ENCODE results near the gene DIAPH2. TPM values are rescaled to one million over a fixed set of nuclear protein-coding genes. Genes with fewer than 3 reads are reported as not detected.

Gene DIAPH2
- total and polyA plus RNA-seq, 2 of the 13 experiments (the other 11 are each of a cell fraction or from before 2014, with no cell fraction given), result 2.1 to 8.5 TPM

DNA sequence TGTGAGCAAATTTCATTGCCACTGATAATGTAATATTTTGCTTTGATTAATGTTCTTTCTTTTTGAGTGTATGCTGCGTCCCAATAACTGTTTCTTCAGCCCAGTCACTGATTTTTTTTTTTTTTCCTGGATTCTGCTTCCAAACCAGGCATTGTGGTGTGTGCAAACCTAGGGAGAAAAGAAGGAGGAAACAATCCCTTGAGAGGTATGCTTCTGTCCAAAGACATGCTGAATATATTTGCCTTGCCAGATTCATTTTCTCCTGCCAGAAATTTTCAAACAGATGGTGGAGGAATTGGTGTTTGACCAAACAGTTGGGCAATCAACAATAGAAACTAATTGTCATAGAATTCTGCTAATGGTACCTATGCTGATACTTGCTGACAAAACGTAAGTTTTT, 952.6 kb downstream of the DIAPH2 start (continued):
- TF ChIP-seq, protein P1, sequence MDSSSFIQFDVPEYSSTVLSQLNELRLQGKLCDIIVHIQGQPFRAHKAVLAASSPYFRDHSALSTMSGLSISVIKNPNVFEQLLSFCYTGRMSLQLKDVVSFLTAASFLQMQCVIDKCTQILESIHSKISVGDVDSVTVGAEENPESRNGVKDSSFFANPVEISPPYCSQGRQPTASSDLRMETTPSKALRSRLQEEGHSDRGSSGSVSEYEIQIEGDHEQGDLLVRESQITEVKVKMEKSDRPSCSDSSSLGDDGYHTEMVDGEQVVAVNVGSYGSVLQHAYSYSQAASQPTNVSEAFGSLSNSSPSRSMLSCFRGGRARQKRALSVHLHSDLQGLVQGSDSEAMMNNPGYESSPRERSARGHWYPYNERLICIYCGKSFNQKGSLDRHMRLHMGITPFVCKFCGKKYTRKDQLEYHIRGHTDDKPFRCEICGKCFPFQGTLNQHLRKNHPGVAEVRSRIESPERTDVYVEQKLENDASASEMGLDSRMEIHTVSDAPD (CRISPR knock-in tag; IDR thresholded peaks at IDR 0.05), result no peak
- no peak for TF ChIP-seq TARDBP (CRISPR knock-in tag; IDR thresholded peaks at IDR 0.05)
- TF ChIP-seq ZMYM2 (CRISPR knock-in tag; IDR thresholded peaks at IDR 0.05), result no peak
- TF ChIP-seq TEAD3 (CRISPR knock-in tag; optimal IDR thresholded peaks at IDR 0.05; ENCODE audit: borderline replicate concordance), result no peak
- TF ChIP-seq NR3C1 (CRISPR knock-in tag; IDR thresholded peaks at IDR 0.05), result no peak
- no peak for TF ChIP-seq ZNF713 (CRISPR knock-in tag; IDR thresholded peaks at IDR 0.05)
- TF ChIP-seq REPIN1 (CRISPR knock-in tag; IDR thresholded peaks at IDR 0.05; ENCODE audit: borderline replicate concordance, low read depth), result no peak

DNA sequence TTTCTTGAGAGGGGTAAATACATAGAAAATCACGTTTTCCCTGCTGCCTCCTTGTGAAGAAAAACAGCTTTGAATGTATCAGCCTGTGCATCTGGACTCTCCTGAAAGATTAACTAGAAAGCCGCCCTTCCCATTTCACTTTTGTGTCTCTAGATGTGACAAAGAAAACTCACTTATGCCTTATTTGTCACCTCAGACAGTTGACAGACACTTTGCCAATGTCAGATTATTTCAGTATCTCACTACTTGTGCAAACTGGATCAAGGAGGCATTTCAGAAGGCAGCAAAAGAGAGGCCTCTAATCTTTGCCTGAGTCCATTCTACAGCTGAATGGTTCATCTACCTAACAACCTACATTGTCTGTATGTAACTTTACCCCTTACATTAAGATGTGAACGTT, 954.0 kb downstream of the DIAPH2 start:
- DNase-seq (ENCODE audit: low spot score), result no peak
- intact Hi-C loops (cut with micrococcal nuclease; ENCODE audit: unreplicated experiment) (no loop called here), in situ Hi-C loops (cut with HindIII; ENCODE audit: extremely low pct_ligation_motif_present, low pct_unique_long_range_greater_than_20kb) (no loop called here)
- H3K4me2 ChIP-seq (ENCODE audit: low read depth, low read length), result no peak overlapping the region
- no TSS peak for BruUV-seq (replicated peaks)
- H4K20me1 ChIP-seq (ENCODE audit: insufficient read depth, low read length), result no peaks in the 10 kb centered on the region
- H3K79me2 ChIP-seq (ENCODE audit: insufficient read depth, low read length), result no peaks in the 10 kb centered on the region
- H3K4me3 ChIP-seq (replicated peaks in 1 of 3; ENCODE audit: insufficient read depth in 1 of 3, low read depth in 2 of 3, low read length in 3 of 3), result no peak overlapping the region
- H3K27ac ChIP-seq (ENCODE audit: extremely low read length, insufficient read depth, low read length), result no peak overlapping the region
- FAIRE-seq, result no peak
- no peak overlapping the region for H2AFZ ChIP-seq (ENCODE audit: low read length)
- no peaks in the 10 kb centered on the region for H3K4me1 ChIP-seq (ENCODE audit: insufficient read depth, low read length)
- WGBS (ENCODE audit: low lambda C conversion rate), result 24% methylated on average over 3 of the region's 3 CpGs
- H3K9ac ChIP-seq (ENCODE audit: insufficient read depth, low read depth, low read length), result no peak overlapping the region
- H3K36me3 ChIP-seq (replicated peaks in 1 of 2; ENCODE audit: control insufficient read depth in 1 of 2, insufficient read depth in 2 of 2, low read length in 2 of 2), result no peaks in the 10 kb centered on the region
- no peaks in the 10 kb centered on the region for H3K27me3 ChIP-seq (ENCODE audit: control insufficient read depth in 1 of 2, insufficient read depth in 2 of 2, low read length in 2 of 2)
- ChIA-PET POLR2A (no interaction called here), CTCF (ENCODE audit: low intra/inter-chr PET ratio, low total read pairs) (no interaction called here)
- H3K9me3 ChIP-seq (ENCODE audit: low read length), result no peaks in the 10 kb centered on the region
- no peak for ATAC-seq
- TF ChIP-seq CEBPG (CRISPR knock-in tag; IDR thresholded peaks at IDR 0.05), result no peak
- TF ChIP-seq, protein P2, sequence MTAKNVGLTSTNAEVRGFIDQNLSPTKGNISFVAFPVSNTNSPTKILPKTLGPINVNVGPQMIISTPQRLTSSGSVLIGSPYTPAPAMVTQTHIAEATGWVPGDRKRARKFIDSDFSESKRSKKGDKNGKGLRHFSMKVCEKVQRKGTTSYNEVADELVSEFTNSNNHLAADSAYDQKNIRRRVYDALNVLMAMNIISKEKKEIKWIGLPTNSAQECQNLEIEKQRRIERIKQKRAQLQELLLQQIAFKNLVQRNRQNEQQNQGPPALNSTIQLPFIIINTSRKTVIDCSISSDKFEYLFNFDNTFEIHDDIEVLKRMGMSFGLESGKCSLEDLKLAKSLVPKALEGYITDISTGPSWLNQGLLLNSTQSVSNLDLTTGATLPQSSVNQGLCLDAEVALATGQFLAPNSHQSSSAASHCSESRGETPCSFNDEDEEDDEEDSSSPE (CRISPR knock-in tag; IDR thresholded peaks at IDR 0.05), result no peak
- no peak for TF ChIP-seq ZNF776 (CRISPR knock-in tag; IDR thresholded peaks at IDR 0.05)
- no peak for TF ChIP-seq TBX3 (IDR thresholded peaks at IDR 0.05; ENCODE audit: borderline replicate concordance)
- no peak for TF ChIP-seq ZNF703 (CRISPR knock-in tag; IDR thresholded peaks at IDR 0.05; ENCODE audit: borderline replicate concordance)
- no peak for TF ChIP-seq NCOR1 (IDR thresholded peaks at IDR 0.05; ENCODE audit: borderline replicate concordance, low read length)
- no peak for TF ChIP-seq KLF12 (CRISPR knock-in tag; IDR thresholded peaks at IDR 0.05; ENCODE audit: borderline replicate concordance)
- no peak for TF ChIP-seq HOXA3 (CRISPR knock-in tag; IDR thresholded peaks at IDR 0.05)
- TF ChIP-seq, protein P3, sequence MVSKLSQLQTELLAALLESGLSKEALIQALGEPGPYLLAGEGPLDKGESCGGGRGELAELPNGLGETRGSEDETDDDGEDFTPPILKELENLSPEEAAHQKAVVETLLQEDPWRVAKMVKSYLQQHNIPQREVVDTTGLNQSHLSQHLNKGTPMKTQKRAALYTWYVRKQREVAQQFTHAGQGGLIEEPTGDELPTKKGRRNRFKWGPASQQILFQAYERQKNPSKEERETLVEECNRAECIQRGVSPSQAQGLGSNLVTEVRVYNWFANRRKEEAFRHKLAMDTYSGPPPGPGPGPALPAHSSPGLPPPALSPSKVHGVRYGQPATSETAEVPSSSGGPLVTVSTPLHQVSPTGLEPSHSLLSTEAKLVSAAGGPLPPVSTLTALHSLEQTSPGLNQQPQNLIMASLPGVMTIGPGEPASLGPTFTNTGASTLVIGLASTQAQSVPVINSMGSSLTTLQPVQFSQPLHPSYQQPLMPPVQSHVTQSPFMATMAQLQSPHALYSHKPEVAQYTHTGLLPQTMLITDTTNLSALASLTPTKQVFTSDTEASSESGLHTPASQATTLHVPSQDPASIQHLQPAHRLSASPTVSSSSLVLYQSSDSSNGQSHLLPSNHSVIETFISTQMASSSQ (IDR thresholded peaks at IDR 0.05; ENCODE audit: low read depth), result no peak
- TF ChIP-seq, protein P3 (CRISPR knock-in tag; IDR thresholded peaks at IDR 0.05; ENCODE audit: borderline replicate concordance), result no peak

All from HepG2 (cell line).